ENCODE measurements around the gene RELN.

RELN gene

DNA sequence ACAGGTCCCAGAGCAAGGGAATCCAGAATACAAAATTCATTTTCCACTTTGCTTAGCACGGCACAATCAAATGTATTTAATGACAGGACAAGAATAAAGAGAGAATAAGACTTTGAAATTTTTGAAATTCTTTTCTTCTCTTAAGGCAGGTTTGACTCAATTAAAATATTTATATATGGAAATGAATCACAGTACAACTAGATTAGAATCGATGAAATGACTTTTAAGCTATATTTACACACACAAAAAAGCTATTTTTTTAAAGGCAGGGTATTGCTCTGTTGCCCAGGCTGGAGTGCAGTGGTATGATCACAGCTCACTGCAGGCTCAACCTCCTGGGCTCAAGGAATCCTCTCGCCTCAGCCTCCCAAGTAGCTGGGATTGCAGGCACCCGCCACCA lies 278.0 kb downstream of the RELN start:
- DNase-seq, result no peak

GRCh38 chr7:103710247-103710646 lies 279.2 kb downstream of the RELN start:
- no peak for DNase-seq

DNA sequence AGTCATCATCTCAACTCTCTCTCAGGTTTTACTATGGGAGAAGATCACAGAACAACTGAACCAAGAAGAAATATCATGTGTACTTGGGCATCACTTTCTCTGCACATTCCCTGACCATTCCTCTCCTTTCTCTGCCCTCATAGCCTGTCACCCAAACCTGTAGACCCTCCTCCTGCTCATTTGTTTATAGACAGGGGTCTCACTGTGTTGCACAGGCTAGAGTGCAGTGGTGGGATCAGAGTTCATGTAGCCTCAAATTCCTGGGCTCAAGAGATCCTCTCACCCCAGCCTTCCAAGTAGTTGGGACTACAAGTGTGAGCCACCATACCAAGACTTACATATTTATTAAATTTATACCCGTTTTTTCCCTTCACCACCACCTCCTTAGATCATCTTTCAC lies 282.7 kb downstream of the RELN start:
- no peak for DNase-seq

GRCh38 chr7:103705542-103705941 lies 283.9 kb downstream of the RELN start:
- no peak for DNase-seq

DNA sequence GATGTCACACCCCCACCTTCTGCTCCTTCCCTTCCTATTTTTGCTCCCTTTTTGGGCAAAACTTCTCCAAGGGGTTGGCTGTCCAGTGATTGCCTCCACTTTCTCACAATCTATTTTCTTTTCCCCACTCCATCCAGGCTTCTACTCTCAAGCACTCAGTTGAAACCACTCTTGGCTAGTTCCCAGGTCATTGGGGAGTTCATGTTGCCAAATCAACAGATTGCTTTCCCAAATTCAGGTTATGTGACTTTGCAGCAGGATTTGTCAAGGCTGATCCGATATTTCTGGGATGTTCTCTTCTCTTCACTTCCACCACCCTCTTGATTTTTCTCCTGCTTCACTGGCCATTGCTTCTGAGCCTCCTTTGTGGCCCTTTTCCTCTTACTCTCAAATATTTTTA lies 284.8 kb downstream of the RELN start:
- no peak for DNase-seq

DNA sequence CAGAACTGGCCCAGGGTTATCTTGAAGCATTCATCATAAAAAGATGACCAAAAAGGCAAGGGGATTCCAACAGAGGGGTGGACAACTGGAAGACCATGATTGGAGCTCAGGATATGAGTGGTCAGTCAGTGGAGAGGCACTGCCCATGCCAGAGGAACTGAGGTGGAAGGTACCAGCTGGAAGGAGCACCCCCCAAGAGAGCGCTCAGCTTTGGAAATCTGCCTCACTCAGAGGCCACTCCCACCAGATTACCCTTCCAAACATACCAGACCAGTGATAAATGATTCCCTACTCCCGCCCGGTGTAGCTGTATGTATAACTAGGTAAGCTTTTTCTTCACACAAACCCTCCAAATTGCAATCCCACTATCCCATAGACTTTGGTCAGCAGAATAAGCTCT lies 286.5 kb downstream of the RELN start:
- no peak for DNase-seq

- DNase-seq, result no peak
Observed at GRCh38 chr7:103702454-103702853, 287.0 kb downstream of the RELN start.

DNA sequence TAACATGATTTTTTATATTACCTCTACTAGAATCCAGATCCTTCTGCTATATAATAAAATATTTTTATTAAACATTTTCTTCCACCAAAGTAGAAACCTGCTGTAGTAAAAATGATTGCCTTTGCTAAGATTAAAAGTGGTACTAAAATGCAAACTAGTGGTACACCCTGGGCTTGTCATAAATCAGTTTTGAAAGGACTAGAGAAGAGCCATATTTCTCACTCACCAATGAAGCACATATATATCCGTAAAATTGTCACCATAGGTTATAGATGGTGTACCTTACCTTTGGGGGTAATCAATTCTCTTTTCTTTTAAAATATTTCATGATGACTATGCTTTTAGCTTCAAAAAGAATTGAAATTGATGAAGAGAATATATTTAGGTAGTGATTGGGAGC lies 290.4 kb downstream of the RELN start:
- DNase-seq, result no peak

DNA sequence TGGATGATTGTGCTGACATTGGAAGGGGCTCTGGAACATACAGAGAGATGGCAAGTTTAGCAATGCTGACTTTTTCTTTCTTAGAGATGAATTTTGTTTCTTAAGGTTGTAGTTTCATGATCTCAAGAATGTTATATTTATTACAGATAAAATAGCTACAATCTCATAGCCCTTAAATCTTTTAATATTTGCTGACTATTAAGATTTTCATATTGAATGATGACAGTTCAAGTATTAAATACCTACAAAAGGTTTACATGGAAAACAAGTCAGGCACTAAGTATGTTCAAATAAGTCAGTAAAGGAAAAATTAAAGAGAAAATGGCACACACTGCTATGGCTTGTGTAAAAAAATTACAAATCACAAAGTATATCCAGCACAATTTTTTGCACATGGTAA lies 291.4 kb downstream of the RELN start:
- DNase-seq, result no peak

GRCh38 chr7:103695521-103695920 lies 293.9 kb downstream of the RELN start:
- no peak for DNase-seq

DNA sequence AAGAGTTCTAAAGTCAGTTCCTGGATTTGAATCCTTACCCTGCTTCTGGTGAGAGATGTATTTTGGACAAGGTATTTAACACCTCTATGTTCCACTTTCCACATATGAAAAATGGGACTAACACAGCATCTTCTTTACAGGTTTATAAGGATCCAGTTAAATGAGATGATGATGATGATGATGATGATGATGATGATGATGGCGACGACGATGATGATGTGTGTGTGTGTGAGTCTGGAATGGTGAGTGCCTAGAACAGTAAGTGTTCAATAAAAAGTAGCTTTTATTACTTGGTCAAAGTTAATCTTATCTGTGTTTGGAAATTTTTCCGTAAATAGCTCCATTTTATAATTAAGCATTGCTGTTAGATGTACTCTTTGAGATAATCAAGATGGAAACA lies 295.2 kb downstream of the RELN start:
- no peak for DNase-seq

- no peak for DNase-seq
Observed at GRCh38 chr7:103691291-103691690, 298.2 kb downstream of the RELN start.

DNA sequence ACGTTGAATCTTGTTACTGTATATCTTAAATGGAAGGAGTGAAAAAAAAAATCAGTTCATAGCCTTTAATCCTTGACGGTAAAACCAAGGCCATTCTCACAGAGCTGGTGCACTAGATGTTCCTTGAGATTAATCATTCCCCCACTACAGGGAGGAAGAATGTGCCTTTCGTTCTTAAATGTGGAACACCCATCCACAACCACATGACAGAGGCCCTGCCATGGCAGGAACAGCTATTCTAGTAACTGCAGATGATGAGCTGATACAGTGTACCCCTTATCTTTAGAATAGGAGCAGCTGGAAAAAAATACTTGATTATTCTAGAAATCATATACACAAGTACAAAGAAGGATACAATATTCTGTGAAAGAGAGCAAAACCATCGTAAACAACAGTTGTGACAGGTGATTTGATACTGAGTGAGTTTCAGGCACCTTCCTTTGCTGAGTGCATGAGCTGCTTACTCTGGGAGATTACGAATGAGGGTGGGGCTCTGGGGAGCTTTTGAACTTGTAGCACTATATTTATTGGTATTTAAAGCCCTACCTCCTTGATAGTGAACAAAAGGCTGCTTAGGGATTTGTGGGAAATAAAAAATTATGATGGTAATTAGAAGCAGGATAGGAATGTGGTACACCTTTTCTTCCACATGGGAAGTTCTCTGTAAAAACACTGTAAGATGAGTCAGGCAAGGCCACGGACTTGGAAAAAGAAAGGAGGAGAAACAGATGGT lies 299.1 kb downstream of the RELN start:
- DNase-seq, result no peak

GRCh38 chr7:103689255-103689654 lies 300.2 kb downstream of the RELN start:
- DNase-seq, result no peak

DNA sequence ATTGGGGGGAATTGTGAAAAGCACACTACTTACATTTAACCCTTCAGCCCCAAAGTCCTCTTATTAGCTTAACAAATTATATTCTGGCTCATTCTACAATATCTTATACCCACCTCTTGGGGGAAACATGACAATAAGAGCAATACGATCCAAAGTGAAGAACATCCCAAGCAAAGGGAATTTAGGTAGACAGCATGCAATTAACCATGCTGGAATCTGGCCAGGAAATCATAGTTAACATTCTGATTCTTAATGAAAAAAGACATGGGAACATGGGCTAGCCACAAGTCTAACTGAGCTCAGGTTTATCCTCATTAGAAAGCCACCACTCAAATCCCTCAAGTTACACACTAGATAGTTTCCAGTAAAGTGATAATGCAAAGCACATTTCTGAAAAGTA lies 301.5 kb downstream of the RELN start:
- no peak for DNase-seq

DNA sequence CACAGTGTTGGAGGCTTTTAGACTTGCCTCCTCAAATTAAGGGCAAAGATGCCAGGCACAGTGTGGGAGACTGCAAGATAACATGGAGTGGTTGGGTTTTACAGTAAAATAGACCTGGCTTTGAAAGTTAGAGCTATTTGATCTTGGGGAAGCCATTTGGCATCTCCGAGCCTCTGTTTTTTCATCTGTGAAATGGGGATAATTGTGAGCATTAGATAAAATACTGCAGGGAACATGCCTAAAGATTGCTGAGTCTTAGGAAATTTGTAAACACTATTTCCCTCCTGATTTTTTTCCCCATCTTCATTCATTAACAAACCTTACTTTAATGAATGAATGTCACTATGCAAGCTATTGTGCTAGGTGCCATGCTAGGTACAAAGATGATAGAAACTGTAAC lies 302.2 kb downstream of the RELN start:
- no peak for DNase-seq

DNA sequence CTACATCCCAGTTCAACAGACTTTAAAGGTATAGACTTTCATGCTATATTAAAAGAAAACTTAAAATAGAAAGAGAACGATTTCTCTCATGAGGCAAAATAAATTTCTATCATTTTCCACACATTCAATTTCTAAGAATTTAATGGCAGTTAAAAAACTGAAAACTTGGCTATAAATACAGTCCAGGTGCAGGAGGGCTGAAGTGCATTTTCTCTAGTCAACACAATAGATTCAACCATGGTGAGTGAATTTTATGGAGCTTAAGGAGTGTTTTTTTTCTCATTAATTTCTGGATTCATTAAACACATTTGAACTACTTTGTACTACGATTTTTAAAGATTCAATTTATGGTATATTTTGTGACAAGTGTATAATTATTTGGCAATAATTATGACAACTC lies 302.7 kb downstream of the RELN start:
- no peak for DNase-seq

- DNase-seq, result no peak
Observed at GRCh38 chr7:103686064-103686463, 303.4 kb downstream of the RELN start.

DNA sequence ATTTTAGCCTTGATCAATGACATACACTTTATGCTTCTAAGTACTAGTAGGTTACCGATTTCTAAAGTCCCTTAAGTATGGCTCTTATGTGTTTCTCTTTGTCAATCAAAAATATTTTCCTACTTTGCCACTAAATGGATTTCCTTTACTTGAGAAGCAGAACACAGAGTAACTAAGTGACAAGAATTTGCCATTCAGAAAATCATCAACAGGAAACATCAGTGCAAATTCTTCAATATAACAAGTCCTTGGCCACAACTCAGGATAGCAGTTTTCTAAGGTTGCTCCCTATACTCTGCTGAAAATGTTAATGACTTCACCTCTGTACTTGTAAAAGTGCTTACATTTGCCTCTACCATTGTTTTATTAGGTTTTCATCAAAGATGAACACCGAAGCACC lies 303.8 kb downstream of the RELN start:
- DNase-seq, result no peak

- DNase-seq, result no peak
Observed at GRCh38 chr7:103683348-103683747, 306.1 kb downstream of the RELN start.

- DNase-seq, result no peak
Observed at GRCh38 chr7:103680161-103681144, 309.0 kb downstream of the RELN start.

DNA sequence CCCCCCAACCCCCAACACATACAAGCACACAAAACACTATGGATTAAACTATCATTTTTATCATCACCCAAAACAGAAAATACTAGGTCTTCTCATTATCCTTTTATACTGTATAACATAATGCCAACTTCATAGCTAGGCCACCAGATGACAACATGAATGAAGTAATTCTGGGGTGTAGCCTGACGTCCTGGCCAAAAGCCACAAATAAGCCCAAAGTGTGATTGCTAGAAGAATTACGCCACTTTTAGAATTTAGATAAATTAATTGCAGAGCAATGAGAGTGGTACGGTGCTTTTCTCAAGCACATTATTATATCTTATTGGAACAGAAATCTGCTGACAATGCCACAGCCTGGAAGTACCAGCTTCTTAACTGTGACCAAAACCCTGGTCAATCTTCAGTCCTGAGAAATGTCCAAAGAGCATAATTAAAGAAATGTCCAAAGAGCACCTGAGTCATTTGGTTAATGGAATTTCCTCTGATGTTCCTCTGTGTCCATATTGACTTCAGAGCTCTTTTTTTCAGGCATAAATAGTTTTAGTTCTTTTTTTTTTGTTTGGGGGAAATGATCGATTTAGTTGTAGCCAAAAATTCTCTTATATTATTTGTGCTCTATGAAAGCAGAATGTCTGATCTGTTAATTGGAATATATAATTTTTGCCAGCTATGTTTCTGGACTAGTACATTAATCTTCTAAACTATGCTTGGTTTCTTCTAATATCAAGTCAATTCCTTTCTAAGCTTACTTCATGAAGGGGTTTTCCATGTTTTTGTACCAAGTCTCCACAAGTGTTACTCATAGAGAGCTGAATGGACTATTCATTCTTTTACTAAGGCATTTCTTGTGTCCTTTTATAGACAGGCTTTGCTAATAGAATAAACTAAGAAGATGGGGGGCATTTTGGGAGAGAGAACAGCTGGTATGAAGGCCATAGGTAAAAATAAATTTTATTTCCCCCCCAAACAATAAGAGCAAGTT lies 310.0 kb downstream of the RELN start:
- no peak for DNase-seq
